HL-60 (cell line): ENCODE measurements around the gene TUBB.

Source experiments
- DNase-seq, 2 experiments: peaks; one replicate each; pipeline ENCODE4 v3.0.0-alpha.2; 2010 to 2020; ENCODE audit warnings: low read depth in 1 of 2, low spot score in 1 of 2
- H3K27ac ChIP-seq: fragments of 250-450 bp; sonication (Bioruptor Pico); replicated peaks from 2 replicates; pipeline ENCODE4 v1.5.1; 2020; ENCODE audit warnings: mild to moderate bottlenecking, moderate library complexity
- H3K27me3 ChIP-seq: fragments of 250-450 bp; sonication (Bioruptor Pico); 2 replicates; pipeline ENCODE4 v1.5.1; 2021; ENCODE audit warnings: mild to moderate bottlenecking, moderate library complexity; ENCODE audit not compliant: insufficient read depth, poor library complexity, severe bottlenecking
- H3K4me3 ChIP-seq: replicated peaks from 2 replicates; pipeline ENCODE4 v1.5.1; 2011; ENCODE audit warnings: mild to moderate bottlenecking, control low read depth, low read length; ENCODE audit not compliant: insufficient read depth
- GABPA ChIP-seq: IDR thresholded peaks from 2 replicates; pipeline ENCODE4 v1.6.1; 2012; ENCODE audit warnings: low read depth
- POLR2AphosphoS5 ChIP-seq: IDR thresholded peaks from 2 replicates; pipeline ENCODE4 v1.6.1; 2012; ENCODE audit warnings: low read depth
- SPI1 ChIP-seq: IDR thresholded peaks from 2 replicates; pipeline ENCODE4 v1.6.1; 2012; ENCODE audit warnings: low read depth, mild to moderate bottlenecking, borderline replicate concordance
- TF ChIP-seq, protein P1 (sequence below): IDR thresholded peaks from 2 replicates; pipeline ENCODE4 v1.6.1; 2012; ENCODE audit warnings: low read depth; ENCODE audit not compliant: insufficient replicate concordance
- TF ChIP-seq, protein P2 (sequence below): IDR thresholded peaks from one replicate; pipeline ENCODE4 v1.5.1; 2011; ENCODE audit warnings: low read length, control low read depth, inconsistent platforms; ENCODE audit not compliant: insufficient read depth

TUBB gene

DNA sequence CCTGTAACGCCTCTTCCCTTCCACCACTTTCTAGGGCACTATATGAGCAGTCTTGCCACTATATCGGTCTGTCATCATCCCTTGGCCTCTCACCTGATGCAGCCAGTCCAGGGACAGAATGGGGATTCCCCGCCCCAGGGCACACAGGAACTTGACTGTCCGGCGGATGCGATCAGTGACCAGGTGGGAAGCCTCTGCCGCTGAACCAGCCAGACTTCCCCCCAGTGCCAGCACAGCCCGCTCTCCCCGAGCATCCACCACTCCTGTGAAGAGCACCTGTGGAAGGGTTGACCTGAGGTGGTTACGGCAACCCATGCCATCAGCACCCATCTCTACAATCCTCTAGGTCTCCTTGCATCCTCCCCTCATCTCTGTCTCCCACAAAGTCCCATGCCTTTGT is 17.1 kb upstream of the TUBB start:
- Histone ChIP-seq H3K27me3 (no peaks in the 10 kb centered on the region), H3K27ac (no peak overlapping the region)
- TF ChIP-seq GABPA (no peak), SPI1 (no peak), POLR2AphosphoS5 (no peak)
- TF ChIP-seq, protein P1, sequence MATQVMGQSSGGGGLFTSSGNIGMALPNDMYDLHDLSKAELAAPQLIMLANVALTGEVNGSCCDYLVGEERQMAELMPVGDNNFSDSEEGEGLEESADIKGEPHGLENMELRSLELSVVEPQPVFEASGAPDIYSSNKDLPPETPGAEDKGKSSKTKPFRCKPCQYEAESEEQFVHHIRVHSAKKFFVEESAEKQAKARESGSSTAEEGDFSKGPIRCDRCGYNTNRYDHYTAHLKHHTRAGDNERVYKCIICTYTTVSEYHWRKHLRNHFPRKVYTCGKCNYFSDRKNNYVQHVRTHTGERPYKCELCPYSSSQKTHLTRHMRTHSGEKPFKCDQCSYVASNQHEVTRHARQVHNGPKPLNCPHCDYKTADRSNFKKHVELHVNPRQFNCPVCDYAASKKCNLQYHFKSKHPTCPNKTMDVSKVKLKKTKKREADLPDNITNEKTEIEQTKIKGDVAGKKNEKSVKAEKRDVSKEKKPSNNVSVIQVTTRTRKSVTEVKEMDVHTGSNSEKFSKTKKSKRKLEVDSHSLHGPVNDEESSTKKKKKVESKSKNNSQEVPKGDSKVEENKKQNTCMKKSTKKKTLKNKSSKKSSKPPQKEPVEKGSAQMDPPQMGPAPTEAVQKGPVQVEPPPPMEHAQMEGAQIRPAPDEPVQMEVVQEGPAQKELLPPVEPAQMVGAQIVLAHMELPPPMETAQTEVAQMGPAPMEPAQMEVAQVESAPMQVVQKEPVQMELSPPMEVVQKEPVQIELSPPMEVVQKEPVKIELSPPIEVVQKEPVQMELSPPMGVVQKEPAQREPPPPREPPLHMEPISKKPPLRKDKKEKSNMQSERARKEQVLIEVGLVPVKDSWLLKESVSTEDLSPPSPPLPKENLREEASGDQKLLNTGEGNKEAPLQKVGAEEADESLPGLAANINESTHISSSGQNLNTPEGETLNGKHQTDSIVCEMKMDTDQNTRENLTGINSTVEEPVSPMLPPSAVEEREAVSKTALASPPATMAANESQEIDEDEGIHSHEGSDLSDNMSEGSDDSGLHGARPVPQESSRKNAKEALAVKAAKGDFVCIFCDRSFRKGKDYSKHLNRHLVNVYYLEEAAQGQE: no peak
- TF ChIP-seq, protein P2, sequence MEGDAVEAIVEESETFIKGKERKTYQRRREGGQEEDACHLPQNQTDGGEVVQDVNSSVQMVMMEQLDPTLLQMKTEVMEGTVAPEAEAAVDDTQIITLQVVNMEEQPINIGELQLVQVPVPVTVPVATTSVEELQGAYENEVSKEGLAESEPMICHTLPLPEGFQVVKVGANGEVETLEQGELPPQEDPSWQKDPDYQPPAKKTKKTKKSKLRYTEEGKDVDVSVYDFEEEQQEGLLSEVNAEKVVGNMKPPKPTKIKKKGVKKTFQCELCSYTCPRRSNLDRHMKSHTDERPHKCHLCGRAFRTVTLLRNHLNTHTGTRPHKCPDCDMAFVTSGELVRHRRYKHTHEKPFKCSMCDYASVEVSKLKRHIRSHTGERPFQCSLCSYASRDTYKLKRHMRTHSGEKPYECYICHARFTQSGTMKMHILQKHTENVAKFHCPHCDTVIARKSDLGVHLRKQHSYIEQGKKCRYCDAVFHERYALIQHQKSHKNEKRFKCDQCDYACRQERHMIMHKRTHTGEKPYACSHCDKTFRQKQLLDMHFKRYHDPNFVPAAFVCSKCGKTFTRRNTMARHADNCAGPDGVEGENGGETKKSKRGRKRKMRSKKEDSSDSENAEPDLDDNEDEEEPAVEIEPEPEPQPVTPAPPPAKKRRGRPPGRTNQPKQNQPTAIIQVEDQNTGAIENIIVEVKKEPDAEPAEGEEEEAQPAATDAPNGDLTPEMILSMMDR: no peak

DNA sequence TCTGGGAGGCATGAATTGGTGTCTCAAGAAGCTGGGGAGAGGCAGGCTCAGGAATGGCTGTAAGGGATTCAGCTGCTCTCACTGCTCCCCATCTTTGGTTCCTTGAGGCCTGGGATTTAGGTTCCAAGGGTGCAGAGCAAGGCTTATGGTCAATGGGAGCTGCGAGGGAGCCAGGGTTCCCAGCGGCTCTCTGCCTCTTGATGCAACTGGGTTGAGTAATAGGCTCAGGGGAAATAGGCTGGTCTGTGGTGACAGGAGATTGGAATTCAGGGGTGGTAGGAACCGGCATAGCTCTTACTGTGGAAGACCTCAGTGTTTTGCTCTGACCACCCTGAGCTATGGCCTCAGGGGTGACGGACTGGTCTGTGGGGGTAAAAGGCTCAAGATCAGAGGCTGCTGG is 16.3 kb upstream of the TUBB start:
- Histone ChIP-seq H3K27ac (no peak overlapping the region), H3K4me3 (no peak overlapping the region), H3K27me3 (no peaks in the 10 kb centered on the region)
- TF ChIP-seq, protein P1: no peak
- TF ChIP-seq POLR2AphosphoS5: peak; percentile 30; the same call in 1 of the 2 replicates
- peak in 1 of 2 experiments; percentile 45 for DNase-seq

More for the DNA sequence above, 17.1 kb upstream of the TUBB start:
- DNase-seq: no peak
- H3K4me3 ChIP-seq: no peak overlapping the region

DNA sequence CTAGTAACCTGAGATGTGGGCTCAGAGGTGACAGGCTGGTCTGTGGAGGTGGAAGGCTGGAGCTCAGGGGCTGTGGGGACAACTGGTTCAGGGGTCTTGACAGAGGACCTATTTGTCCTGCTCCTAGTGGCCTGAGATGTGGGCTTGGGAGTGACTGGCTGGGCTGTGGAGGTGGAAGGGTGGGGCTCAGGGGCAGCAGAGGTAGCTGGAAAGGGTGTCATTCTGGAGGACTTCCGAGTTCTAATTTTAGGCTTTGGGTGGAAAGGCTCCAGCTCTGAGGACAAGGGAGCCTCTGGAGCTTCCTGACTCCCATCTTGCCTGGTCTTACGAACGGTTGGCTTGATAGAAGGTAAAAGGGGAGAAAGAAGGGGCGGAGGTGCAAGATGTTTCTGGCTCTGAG is 14.5 kb upstream of the TUBB start:
- no peak for TF ChIP-seq POLR2AphosphoS5
- TF ChIP-seq SPI1: no peak
- no peak for TF ChIP-seq GABPA
- TF ChIP-seq, protein P2: no peak
- TF ChIP-seq, protein P1: no peak
- no peak for DNase-seq
- Histone ChIP-seq H3K27ac (no peak overlapping the region), H3K27me3 (no peaks in the 10 kb centered on the region), H3K4me3 (no peak overlapping the region)
